ENCODE results near the gene DNAJC16. TPM values are rescaled to one million over a fixed set of nuclear protein-coding genes. Genes with fewer than 3 reads are reported as not detected.

Gene DNAJC16
- total and polyA plus RNA-seq, 4 donors, result 3.3 to 14.2 (median 11.1) TPM

DNA sequence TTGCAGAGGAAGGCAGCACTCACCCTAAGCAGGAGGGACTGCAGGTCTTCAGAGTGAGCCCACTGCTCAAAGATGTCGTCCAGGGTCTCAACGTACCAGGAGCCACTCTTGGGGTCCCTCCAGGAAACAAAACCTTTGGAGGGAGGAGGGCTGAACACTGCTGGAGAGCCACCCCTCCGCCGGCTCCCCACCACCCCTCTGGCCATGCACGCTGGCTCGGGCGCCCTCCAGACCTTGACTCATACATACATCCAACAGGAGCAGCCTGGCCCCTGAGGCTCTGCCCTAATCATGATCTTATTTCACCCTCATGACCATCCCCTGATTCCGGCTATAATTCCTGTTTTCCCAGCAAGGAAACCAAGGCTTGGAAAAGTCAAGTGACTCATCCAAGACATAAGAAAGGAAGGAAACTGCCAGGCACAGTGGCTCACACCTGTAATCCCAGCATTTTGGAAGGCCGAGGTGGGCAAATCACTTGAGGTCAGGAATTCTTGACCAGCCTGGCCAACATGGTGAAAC lies 32.7 kb upstream of the DNAJC16 start:
- no peak overlapping the region for H3K9ac ChIP-seq (ENCODE audit: low read depth in 1 of 2, low read length in 2 of 2)
- no peak for TF ChIP-seq HNF4G (IDR thresholded peaks at IDR 0.05)
- TF ChIP-seq SP1 (IDR thresholded peaks at IDR 0.05), result no peak
- TF ChIP-seq EGR1 (IDR thresholded peaks at IDR 0.05; ENCODE audit: low read depth in 2 of 2), result no peak
- TF ChIP-seq TAF1 (conservative IDR thresholded peaks at IDR 0.05), result no peak
- TF ChIP-seq, protein P1, sequence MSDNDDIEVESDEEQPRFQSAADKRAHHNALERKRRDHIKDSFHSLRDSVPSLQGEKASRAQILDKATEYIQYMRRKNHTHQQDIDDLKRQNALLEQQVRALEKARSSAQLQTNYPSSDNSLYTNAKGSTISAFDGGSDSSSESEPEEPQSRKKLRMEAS (IDR thresholded peaks at IDR 0.05), result no peak
- TF ChIP-seq GABPA (IDR thresholded peaks at IDR 0.05 in 1 of 2, conservative IDR thresholded peaks at IDR 0.05 in 1 of 2), result no peak
- no peak for TF ChIP-seq CTCF (IDR thresholded peaks at IDR 0.05; ENCODE audit: low read depth, low read length, missing input control)
- TF ChIP-seq, protein P2, sequence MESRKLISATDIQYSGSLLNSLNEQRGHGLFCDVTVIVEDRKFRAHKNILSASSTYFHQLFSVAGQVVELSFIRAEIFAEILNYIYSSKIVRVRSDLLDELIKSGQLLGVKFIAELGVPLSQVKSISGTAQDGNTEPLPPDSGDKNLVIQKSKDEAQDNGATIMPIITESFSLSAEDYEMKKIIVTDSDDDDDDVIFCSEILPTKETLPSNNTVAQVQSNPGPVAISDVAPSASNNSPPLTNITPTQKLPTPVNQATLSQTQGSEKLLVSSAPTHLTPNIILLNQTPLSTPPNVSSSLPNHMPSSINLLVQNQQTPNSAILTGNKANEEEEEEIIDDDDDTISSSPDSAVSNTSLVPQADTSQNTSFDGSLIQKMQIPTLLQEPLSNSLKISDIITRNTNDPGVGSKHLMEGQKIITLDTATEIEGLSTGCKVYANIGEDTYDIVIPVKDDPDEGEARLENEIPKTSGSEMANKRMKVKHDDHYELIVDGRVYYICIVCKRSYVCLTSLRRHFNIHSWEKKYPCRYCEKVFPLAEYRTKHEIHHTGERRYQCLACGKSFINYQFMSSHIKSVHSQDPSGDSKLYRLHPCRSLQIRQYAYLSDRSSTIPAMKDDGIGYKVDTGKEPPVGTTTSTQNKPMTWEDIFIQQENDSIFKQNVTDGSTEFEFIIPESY (IDR thresholded peaks at IDR 0.05), result no peak
- H3K9me3 ChIP-seq (ENCODE audit: control insufficient read depth in 4 of 4, low read length in 3 of 4), result no peaks in the 10 kb centered on the region
- no peak overlapping the region for H3K4me3 ChIP-seq (ENCODE audit: low read depth in 1 of 3, low read length in 3 of 3)
- WGBS, result 99% methylated on average over 9 of the region's 9 CpGs
- H3K27me3 ChIP-seq (ENCODE audit: control insufficient read depth in 4 of 4, insufficient read depth in 4 of 4, low read length in 3 of 4), result no peaks in the 10 kb centered on the region
- no peak overlapping the region for H3K27ac ChIP-seq (ENCODE audit: low read depth in 1 of 2, low read length in 2 of 2)
- no peak for DNase-seq (ENCODE audit: low spot score)
- peaks cover 3 to 21% (median 10%) of the 10 kb centered on the region in 4 donors for H3K36me3 ChIP-seq (ENCODE audit: control insufficient read depth in 4 of 4, insufficient read depth in 3 of 4, low read depth in 1 of 4, low read length in 3 of 4)
- H3K4me1 ChIP-seq (ENCODE audit: control insufficient read depth in 4 of 4, insufficient read depth in 4 of 4, low read length in 3 of 4), result no peaks in the 10 kb centered on the region

DNA sequence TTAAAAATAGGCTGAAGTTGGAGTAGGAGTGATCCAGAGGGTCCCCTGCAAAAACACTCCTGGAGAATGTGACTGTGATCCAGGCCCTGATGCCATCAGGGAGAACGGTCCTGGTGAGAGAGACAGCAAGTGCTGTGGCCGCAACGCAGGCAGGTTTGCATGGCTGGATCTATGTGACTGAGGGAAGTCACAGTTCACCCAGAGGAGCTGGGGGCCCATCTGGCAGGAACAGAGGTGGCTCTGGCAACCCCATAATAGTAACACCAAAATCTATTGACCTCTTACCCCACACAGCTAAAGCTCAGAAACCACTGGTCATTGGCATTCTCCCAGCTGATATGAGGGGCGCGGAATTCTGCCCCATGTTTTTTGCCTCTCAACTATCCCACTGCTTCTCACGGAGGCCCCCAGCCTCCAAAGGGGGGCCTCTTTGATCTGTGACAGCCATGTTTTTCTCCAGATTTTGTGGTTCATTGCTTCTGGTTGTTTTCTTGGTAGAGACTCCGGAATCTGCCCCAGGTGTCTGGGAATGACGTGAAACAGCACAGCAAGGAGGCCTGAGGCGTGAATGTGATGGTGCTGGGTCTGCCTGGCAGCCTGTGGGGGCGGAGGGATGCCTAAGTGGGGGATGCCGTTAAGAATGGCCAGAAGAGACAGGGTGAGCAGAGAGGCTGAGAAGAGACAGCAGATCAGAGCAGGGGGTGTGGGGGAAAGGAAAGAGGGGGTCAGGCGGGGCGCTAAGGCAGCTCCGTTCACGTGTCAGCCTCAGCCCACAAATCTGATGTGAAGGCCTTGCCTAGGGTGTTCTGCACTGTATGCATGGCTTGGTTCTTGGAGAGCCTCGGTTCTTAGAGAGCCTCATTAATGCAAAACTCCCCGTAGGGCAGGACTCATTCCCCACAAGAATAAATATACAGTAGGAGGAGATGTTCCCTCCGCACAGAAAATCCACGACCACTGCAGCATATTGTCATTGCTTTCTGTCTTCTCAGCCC lies 26.2 kb upstream of the DNAJC16 start:
- H3K4me3 ChIP-seq (ENCODE audit: low read depth in 1 of 3, low read length in 3 of 3), result no peak overlapping the region
- DNase-seq (ENCODE audit: low spot score), result no peak
- TF ChIP-seq NR2F2 (IDR thresholded peaks at IDR 0.05) (no peak), YY1 (IDR thresholded peaks at IDR 0.05) (no peak), CTCF (IDR thresholded peaks at IDR 0.05; ENCODE audit: low read depth, low read length, missing input control) (no peak)
- H3K36me3 ChIP-seq (ENCODE audit: control insufficient read depth in 4 of 4, insufficient read depth in 3 of 4, low read depth in 1 of 4, low read length in 3 of 4), result peaks cover 3 to 27% (median 9%) of the 10 kb centered on the region in 4 donors
- H3K4me1 ChIP-seq (ENCODE audit: control insufficient read depth in 4 of 4, insufficient read depth in 4 of 4, low read length in 3 of 4), result no peaks in the 10 kb centered on the region
- no peak overlapping the region for H3K9ac ChIP-seq (ENCODE audit: low read depth in 1 of 2, low read length in 2 of 2)
- no peaks in the 10 kb centered on the region for H3K9me3 ChIP-seq (ENCODE audit: control insufficient read depth in 4 of 4, low read length in 3 of 4)
- H3K27ac ChIP-seq (ENCODE audit: low read depth in 1 of 2, low read length in 2 of 2), result no peak overlapping the region
- WGBS, result 93% methylated on average over 19 of the region's 19 CpGs
- no peaks in the 10 kb centered on the region for H3K27me3 ChIP-seq (ENCODE audit: control insufficient read depth in 4 of 4, insufficient read depth in 4 of 4, low read length in 3 of 4)
